Stimulated activated CD4-positive, alpha-beta T cell treated with anti-CD3 and anti-CD28 coated beads, Interleukin-2, amount 100 ng/mL, for 24 hours (primary cell): ENCODE measurements around the gene DCBLD2.

Experiments
- DNase-seq, 2 donors: peaks; one replicate each; pipeline ENCODE4 v3.0.0-alpha.2; 2020

DCBLD2 gene, protein sequence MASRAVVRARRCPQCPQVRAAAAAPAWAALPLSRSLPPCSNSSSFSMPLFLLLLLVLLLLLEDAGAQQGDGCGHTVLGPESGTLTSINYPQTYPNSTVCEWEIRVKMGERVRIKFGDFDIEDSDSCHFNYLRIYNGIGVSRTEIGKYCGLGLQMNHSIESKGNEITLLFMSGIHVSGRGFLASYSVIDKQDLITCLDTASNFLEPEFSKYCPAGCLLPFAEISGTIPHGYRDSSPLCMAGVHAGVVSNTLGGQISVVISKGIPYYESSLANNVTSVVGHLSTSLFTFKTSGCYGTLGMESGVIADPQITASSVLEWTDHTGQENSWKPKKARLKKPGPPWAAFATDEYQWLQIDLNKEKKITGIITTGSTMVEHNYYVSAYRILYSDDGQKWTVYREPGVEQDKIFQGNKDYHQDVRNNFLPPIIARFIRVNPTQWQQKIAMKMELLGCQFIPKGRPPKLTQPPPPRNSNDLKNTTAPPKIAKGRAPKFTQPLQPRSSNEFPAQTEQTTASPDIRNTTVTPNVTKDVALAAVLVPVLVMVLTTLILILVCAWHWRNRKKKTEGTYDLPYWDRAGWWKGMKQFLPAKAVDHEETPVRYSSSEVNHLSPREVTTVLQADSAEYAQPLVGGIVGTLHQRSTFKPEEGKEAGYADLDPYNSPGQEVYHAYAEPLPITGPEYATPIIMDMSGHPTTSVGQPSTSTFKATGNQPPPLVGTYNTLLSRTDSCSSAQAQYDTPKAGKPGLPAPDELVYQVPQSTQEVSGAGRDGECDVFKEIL

DNA sequence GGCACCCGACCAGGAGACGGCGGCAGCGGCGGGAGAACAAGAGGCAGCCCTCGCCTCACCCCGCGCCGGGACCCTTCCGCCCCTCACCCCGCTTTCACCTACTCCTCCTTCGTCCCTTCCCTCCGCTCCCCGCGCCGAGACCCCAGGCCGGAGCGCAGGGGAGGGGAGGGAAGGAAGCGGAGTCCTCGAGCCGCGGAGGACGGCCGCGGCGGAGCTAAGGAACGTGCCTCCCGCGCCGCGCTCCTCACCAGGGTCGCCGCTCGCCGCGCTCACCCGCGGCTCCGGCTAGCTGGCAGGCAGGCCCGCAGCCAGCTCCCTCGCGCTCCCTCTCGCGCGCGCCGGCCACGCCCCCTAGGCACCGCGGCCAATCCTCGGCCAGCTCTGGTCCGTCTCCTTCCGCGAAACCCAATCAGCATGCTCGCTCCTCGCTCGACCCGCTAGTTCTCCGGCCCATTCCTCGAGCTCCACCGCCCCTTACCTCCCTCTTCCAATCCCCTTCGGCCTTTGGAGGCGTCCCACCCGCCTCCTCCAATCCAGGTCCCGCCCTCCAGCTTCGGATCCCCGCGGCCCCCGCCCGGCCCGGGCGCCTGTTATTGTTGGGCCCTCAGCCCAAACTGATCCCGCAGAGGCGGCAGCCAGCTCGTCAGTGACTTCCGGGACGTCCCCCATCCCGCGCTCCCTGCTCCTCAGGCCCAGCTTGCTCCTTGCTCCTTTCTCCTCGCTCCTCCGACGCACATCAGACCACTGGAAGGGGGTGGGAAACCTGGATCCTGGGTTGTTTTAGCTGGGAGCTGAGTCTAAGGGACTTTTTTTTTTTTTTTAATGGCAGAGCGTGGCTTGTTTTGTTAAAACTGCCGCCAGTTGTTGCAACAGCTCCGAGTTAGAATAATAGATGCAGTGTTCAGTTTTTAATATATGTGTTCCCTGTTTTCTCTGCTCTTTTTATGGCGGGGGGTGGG lies at the start of gene DCBLD2:
TSS of gene DCBLD2 (minus strand) at position 304 of the 959 bp plus-strand sequence. CDS start 369 bp downstream, outside the sequence.
- DNase-seq, result peak; percentile 91 to 93

DNA sequence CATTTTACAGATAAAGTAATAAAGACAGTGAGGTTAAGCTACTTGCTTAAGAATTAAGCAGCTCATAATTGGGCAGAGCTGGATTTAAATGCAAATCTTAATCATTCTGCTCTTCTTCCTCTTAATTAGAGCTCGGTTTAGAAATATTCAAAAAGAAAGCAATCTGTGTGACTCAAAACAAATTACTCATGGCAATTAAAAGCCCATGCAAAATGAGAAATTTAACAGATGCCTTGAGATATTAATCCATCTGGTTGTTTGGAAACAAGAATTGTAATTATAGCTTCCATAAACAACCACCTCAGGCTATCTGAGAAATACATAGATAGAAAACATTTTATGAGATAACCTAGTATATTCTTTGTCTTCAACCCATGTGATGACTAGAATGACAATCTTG lies 44.2 kb upstream of the DCBLD2 start:
- DNase-seq, result no peak

DNA sequence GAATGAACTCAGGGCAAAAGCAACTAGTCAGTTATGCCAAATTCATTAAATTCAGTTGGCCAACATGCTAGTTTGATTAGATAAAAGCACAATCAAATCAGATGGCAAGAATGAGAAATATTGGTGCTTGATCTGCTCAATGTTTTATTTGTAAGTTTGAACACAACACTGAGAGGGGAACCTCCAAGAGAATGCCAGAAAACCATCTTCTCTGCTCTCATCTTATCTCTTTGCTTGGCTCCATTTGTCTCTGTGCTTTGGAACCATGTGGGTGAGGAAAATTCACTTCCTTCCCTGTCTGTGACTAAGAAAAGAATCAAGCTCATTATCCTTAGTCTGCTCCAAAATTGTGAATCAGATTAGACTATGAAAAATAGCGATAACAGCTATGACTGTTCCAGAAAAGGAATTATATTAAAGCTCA lies 43.6 kb upstream of the DCBLD2 start:
- no peak for DNase-seq

DNA sequence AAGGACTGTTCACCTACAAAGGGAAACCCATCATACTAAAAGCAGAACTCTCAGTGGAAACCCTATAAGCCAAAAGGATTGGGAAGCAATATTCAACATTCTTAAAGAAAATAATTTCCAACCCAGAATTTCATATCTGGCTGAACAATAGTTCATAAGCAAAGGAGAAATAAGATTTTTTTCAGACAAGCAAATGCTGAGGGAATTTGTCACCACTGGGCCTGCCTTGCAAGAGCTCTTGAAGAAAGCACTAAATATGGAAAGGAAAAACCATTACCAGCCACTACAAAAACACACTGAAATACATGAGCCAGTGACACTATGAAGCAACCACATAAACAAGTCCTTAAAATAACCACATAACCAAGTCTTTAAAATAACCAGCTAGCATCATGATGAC lies 28.9 kb upstream of the DCBLD2 start:
- no peak for DNase-seq

DNA sequence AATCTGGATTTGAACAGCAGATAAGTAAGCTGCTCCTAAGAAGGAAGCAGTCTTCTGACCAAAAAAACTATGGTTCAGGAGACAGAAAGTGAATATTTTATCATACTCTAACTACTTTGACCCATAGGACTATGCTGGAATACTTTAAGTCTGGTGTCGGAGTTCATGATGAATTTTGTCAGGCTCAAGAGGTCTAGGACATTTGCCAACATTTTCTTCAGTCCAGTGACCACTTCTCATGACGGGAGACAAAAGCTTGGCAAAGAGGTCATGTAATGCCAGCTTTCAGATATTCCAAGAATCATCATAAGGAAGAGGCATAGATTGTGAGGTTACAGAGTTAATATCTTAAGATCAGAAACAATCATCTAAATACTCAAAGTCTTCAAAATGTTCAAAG lies 20.5 kb upstream of the DCBLD2 start:
- DNase-seq, result no peak

DNA sequence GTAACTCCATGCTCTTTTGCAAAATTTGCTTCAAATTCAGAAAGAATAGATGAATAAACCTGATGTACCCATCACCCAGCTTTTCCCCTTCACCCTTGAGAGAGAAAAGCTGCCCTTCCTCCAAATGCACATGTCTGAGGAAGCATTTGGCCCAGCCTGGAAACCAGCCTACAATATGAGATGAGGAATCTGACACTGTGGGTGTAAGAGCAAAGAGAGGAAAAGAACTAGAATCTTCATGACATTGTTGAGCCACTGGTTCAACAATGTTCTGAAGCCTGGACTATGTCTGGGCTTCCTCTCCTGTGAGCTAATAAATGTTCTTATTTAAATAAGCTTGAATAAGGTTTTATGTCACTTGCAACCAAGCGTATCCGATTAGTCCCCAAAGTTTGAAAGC lies 18.7 kb upstream of the DCBLD2 start:
- DNase-seq, result no peak

DNA sequence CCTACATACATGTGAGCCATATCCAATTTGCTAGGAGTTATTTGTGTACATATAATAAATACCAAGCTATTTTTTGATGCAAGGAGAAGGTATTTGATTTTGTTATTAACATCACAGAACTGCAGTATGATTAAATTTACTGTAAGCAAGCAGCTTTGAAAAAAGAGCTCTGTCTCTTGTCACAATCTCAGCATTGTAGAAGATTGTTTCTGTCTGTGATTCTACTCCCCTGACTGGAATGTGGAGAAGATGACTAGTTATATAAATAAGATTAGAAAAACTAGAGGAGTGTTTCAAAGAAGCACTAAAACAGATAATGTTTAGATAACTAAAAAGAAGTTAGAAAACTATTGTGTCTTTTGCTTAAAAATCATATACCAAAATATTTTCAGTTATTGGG lies 17.1 kb upstream of the DCBLD2 start:
- no peak for DNase-seq

DNA sequence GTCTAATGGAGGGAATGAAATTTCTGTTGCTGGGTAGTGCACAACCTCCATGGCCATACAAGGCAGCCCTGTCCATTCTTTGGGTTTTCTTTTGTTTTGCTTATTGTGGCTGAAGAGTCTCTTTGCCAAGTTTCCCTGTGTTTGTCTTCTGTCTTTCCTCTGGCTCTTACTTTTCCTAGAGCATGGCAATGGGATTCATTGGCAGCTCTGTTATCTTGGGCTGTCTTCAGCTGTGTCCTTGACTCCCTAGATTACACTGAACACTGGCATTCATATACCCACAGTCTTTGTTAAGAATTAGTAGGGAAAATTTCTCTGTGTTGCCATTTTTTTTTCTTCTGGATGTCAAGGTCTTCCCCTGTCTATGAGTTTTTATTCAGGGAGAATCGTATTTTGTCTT lies 16.1 kb upstream of the DCBLD2 start:
- no peak for DNase-seq

DNA sequence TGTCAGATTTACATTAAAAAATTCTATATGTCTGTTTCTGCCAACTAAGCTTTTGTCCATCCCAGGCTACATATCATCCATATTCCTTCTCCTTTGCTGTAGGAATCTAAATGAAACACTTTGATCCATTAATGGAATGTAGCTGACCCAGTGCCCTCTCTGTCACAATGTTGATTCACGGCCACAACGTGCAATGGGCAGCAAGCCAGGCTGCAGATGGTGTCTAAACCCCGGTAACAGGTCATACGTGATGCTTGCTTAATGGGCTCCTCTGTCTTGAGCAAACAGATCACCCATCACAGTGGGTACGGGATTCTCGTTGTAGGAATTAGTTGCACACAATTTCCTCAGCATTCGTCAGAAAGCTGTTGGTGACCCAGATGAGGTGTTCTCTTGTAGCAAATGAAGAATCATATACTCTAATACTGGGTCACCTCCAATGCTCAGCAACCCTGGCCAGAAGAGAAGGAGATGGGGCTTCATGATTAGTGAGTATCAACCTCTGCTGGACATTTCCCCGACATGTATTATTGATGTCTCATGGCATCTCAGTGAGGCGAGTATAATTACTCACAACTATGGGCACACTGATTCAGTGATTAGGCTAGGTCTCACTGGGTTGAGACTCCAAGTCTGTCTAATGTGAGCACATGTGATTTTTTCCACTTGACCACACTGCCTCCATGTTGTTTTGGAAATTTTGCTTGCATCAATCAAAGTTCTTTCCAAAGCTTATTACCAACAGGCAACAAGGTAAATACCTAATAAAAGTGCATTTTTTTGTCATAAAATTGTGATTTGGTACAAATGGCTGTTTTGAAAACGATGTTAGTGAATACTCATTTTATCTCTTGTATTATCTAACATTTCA lies 12.9 kb upstream of the DCBLD2 start:
- no peak for DNase-seq

DNA sequence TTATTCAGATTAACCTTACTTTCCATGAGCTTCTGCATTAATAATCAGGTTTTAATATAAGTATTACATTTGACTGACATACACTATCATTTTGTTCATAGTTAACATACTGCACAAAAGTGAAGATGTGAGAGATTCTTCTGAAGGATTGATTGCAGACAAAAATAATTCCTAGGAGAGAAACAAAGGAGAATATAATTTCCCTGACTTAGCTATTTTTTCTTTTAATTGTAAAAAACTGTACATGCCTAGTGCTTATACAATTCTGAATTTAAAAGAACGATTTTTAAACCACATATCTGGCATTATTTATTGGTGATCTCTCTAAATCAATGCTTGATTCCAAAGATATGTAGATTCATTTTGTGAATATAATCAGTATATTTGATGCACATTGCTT lies 11.0 kb upstream of the DCBLD2 start:
- DNase-seq, result no peak

DNA sequence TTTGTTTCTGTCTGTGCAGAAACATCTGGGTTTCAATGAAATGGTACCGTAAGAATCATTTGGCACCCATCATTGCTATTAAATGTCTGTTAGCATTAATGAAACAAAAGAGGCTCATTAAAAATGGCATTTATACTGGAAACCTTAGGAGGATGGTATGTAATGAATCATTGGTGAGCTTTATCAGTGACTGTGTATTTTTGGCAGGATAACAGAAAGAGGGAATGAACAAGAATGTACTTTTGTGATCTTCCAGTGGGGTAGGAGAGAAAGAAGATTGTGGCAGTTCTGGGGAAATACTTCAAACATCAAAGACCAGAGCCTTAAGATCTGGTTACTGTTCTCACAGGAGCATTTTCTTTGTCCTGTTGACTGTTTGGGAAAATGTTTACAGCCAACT lies 4.7 kb upstream of the DCBLD2 start:
- DNase-seq, result no peak

DNA sequence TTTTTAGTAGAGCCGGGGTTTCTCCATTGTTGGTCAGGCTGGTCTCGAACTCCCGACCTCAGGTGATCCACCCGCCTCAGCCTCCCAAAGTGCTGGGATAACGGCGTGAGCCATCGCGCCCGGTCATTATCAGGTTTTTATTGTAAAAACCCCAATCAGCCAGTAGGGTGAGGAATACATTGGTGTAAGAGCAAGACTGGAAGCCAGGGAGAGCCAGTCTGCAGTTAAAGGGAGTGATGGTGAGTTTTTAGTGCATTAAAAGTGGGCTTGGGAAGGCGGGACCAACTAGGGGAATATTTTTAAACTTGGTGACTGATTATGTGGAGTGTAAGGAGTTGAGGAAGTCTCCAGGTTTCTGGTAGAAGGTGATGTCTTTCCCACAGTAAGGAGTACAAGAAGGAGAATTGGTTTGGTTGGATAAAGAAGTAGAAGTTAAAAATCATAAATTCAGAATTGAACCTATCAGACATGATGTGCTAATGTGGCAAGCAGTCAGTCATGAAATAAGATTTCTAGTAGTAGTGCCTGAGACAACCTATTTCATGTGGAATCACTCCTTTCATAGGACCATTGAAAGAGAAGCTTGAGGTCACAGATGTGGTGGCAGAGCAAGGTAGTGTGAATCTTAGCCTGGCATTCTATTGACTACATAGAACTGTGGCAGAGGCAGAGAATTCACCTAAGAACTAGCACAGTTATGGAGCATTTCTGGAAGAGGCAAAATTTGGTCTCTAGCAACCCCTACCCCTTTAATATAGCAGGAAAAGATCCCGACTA lies 2.4 kb upstream of the DCBLD2 start:
- no peak for DNase-seq

DNA sequence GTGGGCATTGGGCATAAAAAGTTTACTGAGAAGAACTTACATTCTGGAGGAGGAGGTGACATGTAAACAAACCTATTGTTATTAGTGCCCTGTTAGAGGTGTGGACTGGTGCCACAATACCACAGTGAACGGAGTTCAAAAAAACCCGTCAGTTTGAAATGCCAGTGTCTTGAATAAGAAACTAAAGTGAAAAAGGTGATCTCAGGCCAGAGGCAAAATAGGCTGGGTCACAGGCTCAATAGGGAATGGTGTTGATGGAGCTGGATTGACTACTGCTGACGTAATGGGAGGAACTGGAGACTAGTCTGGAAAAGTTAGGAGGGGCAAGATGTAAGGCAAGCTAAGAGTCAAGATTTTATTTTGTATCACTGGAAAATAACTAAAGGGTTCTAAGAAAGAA lies 1.6 kb upstream of the DCBLD2 start:
- no peak for DNase-seq

DNA sequence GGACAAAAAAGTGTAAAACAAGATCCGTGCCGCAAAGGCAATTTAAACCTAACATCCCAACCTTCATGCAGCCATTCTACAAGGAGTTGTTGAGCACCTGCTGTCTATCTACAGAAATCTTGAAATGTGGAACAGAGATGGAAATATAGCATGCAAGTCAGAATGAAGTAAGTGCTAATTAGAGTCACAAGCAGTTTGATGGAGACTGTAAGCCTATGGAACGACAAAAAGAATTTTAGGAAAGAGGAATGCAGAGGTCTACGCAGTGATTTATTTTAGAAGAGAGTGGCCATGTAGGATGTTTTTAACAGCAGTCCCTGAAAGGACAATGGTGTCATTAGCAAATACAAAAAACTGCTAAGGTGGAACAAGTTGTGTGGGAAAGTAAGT lies 851 bp upstream of the DCBLD2 start:
- DNase-seq, result no peak

DNA sequence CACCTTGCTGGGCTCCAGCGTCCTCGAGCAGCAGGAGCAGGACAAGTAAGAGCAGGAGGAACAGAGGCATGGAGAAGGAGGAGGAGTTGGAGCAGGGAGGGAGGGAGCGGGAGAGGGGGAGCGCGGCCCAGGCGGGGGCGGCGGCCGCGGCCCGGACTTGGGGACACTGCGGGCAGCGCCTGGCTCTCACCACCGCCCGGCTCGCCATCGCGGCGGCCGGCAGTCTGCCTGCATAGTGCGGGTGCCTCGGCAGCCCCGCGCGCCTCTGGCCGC lies 440 bp downstream of the DCBLD2 start:
- no peak for DNase-seq

DNA sequence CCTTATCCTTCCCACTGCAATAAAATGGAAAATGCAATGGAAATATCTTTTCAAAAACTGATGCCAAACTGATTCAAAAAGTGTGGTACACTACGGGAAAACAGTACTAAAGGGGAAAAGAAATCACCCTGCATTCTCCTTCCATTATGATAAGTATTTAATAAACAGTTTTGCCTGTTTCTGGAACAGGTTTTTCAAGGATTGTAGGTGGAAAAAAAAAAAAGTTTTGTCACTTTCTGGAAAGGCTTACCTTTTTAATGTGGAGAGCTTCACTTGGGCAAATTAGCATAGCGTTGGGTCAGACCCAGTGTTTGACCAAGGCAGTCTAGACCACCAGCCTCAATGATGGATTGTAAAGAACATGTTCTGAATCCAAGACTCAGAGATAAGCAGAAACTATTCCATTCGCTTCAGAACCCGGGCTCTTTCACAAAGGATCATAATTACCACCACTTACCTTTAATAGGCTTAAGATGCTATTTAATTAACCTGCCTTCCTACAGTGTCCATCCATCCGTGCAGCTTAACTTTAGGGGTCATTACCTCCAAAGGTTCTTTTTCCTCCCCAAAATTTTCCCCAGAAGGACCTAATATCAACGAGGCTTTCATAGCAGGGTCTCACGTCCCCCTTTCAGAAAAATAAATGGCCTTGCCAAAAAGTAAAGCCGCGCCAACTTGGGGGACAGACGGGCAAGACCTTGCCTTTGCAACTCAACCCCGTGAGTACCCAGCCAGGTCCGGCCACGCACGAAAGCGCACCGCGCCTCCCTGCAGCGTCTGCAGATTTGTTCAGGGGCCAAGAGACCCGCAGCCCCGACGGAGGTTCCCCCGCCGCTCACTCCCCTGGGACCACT lies 1.0 kb downstream of the DCBLD2 start:
- peak; percentile 17 to 27 for DNase-seq

DNA sequence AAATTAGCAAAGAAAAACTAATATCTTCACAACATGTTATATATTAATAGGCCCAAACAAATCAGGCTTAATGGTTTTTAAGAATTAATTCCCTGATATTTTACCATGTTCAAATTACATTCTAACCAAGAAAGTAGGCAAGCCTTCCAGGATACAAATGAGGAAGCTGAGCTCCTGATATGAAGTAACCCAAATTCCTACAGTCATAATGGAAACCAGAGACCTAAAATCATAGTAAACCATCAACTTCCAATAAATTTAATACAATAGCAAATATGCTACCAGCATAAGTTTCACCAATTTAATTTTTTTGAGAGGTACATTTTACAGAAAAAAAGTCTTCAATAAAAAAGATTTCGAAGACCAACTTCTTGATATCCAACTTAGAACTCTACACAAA lies 3.8 kb downstream of the DCBLD2 start:
- DNase-seq, result no peak

DNA sequence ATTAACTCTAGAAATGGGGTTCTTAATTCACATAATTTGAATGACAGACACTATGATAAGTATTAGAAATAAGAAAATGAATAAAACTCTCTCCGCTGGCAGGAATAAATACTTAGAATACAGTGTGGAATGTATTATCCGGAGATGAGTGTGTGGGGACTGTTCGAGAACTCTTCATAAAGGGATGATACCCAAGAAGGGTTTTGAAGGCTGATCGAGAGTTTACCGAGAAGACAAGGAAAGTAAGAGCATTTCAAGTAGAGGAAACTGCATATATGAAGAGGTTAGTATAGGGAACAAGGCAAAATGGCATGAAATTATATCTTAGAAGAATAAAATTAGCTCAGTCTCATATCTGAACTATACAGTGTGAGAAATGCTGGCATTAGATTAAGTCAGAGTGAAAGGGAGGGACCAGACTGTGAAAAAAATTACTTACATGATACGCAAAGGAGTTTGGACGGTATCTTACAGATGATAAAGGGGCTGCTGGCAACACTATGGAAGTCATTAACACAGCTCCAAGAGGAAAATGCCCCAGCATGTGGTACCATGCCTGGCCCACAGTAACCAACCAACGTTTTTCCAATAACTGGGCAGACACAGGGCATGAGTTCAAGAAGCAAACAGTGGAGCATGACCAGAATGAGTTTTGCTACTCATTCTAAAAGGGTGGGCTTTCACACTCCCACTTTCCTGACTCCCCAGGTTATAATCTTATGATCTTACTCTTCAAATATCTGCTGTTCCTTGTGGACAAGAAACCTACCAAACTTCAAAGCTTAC lies 6.5 kb downstream of the DCBLD2 start:
- DNase-seq, result no peak

DNA sequence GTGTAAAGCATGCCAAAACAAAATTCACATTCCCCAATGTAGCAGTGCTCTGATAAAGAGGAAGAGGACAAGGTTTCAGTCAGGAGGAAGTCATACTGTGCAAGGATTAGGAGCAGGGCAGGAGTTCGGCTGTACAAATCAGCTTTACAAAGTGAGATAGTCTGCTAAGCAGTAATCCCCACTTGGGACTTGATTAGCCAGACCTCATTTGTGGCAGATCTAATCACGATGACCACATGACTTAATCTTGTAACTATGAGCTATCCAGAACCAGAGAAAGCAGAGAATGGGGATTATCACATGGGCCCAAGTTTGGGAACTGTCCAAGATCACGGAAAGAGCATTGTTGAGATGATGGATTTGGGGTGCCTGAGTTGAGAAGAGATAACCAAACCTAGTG lies 7.8 kb downstream of the DCBLD2 start:
- no peak for DNase-seq

DNA sequence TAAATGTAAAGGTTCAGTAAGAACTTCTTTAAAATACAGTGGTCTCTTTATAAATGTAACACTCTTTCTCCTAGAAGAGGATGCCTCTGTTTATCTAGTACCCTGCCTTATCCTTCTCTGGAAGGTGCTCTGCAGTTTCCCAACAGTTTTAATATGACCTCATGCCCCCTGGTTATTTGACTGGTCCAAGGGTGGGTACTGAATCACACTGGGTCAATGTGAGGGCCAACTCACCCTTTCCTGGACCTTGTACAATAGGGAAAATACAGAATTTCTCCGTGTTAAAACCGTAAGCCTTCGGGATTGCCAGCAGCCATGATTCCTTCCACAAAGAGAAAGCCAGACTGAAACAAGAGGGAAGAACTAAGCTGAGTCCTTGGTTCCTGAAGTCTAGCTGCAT lies 9.2 kb downstream of the DCBLD2 start:
- DNase-seq, result no peak
